Endodermal cell (in vitro differentiated cells): ENCODE measurements around the gene METRNL. TPM values are rescaled to one million over a fixed set of nuclear protein-coding genes. Genes with fewer than 3 reads are reported as not detected.

Experiments
- DNase-seq: peaks from one replicate; pipeline ENCODE4 v3.0.0-alpha.2; 2017
- H3K27ac ChIP-seq: 2 replicates; pipeline ENCODE4 v1.5.1; 2013; ENCODE audit warnings: mild to moderate bottlenecking, low read depth, low read length, moderate library complexity
- H3K27me3 ChIP-seq: 2 replicates; pipeline ENCODE4 v1.6.1; 2013; ENCODE audit warnings: mild to moderate bottlenecking, low read length, moderate library complexity; ENCODE audit not compliant: insufficient read depth, control insufficient read depth, poor library complexity, severe bottlenecking
- H3K36me3 ChIP-seq: 2 replicates; pipeline ENCODE4 v1.7.0; 2013; ENCODE audit warnings: mild to moderate bottlenecking, low read length, moderate library complexity; ENCODE audit not compliant: control insufficient read depth, insufficient read depth
- H3K4me1 ChIP-seq: one replicate; pipeline ENCODE4 v1.7.0; 2013; ENCODE audit warnings: low read length; ENCODE audit not compliant: control insufficient read depth, insufficient read depth
- H3K4me3 ChIP-seq: 2 replicates; pipeline ENCODE4 v1.5.1; 2013; ENCODE audit warnings: mild to moderate bottlenecking, low read length, moderate library complexity
- H3K9ac ChIP-seq: 2 replicates; pipeline ENCODE4 v1.6.1; 2013; ENCODE audit warnings: mild to moderate bottlenecking, low read length, moderate library complexity; ENCODE audit not compliant: poor library complexity, severe bottlenecking; ENCODE audit errors: extremely low read depth
- H3K9me3 ChIP-seq: 2 replicates; pipeline ENCODE4 v1.6.1; 2013; ENCODE audit warnings: mild to moderate bottlenecking, low read length, moderate library complexity; ENCODE audit not compliant: control insufficient read depth
- H3K27ac Mint-ChIP-seq: 2 replicates; pipeline ENCODE4 v1.8.0; 2020; ENCODE audit warnings: mixed read lengths
- H3K27me3 Mint-ChIP-seq: 2 replicates; pipeline ENCODE4 v1.8.0; 2021; ENCODE audit warnings: mild to moderate bottlenecking, mixed read lengths; ENCODE audit not compliant: insufficient read depth
- H3K36me3 Mint-ChIP-seq: 2 replicates; pipeline ENCODE4 v1.8.0; 2020; ENCODE audit warnings: low read depth, mixed read lengths
- H3K4me1 Mint-ChIP-seq: 2 replicates; pipeline ENCODE4 v1.8.0; 2020; ENCODE audit warnings: mixed read lengths
- H3K4me3 Mint-ChIP-seq: 2 replicates; pipeline ENCODE4 v1.8.0; 2020; ENCODE audit warnings: mild to moderate bottlenecking, moderate library complexity, mixed read lengths
- H3K9me3 Mint-ChIP-seq: 2 replicates; pipeline ENCODE4 v1.8.0; 2020; ENCODE audit warnings: mild to moderate bottlenecking, mixed read lengths
- CTCF ChIP-seq: fragments of 200-600 bp; sonication (generic); conservative IDR thresholded peaks from 2 replicates; pipeline ENCODE4 v1.5.0; 2021; ENCODE audit warnings: antibody characterized with exemption, mild to moderate bottlenecking
- WGBS, 2 experiments: methylation state at CpG; one replicate each; pipeline versions ENCODE4 v1.1.5 to v1.1.7; 2013; ENCODE audit warnings: missing lambda C conversion rate in 2 of 2, mixed read lengths in 1 of 2; ENCODE audit not compliant: insufficient coverage in 1 of 2, insufficient read length in 1 of 2; 5-methylcytosine and 5-hydroxymethylcytosine counted together
- total RNA-seq, 2 donors: library from RNA; stranded (reverse); fragmentation: NEBNext Ultra II Directional in 1 of 2; extraction: Animal tissue kit (Norgen Biotek cat#: 25700) in 1 of 2; gene quantifications; 2 replicates in 1 of 2; 3 replicates in 1 of 2; pipeline ENCODE4 v1.2.1, GENCODE V29; 2021

The METRNL gene
- total RNA-seq, 2 donors from 2014 or later, result 7.3 to 10.3 TPM

- 98 to 100% methylated on average over 3 to 7 of the region's 7 CpGs for WGBS, 2 experiments
- no peak overlapping the region for H3K4me3 ChIP-seq
- peaks cover 6% of the 10 kb centered on the region for H3K36me3 ChIP-seq
These were observed 43.2 kb upstream of the METRNL start for GRCh38 chr17:83036193-83036592.

GRCh38 chr17:83036666-83037065 is 42.7 kb upstream of the METRNL start:
- Histone ChIP-seq H3K9me3 (peaks cover 23% of the 10 kb centered on the region), H3K27me3 (no peaks in the 10 kb centered on the region), H3K4me1 (no peaks in the 10 kb centered on the region), H3K27ac (peak overlapping the region; percentile 96), H3K36me3 (peaks cover 6% of the 10 kb centered on the region), H3K4me3 (no peak overlapping the region), H3K9ac (no peak overlapping the region)
- peak; percentile 30 for DNase-seq
- Mint-ChIP-seq H3K4me1 (no peaks in the 10 kb centered on the region), H3K27me3 (no peaks in the 10 kb centered on the region), H3K4me3 (no peak overlapping the region), H3K9me3 (peaks cover 24% of the 10 kb centered on the region), H3K36me3 (peaks cover 50% of the 10 kb centered on the region), H3K27ac (no peak overlapping the region)
- no peak for TF ChIP-seq CTCF
- WGBS, 2 experiments, result 94 to 95% methylated on average over 4 to 7 of the region's 7 CpGs

More at GRCh38 chr17:83036193-83036592, 43.2 kb upstream of the METRNL start:
- Mint-ChIP-seq H3K27ac (no peak overlapping the region), H3K27me3 (no peaks in the 10 kb centered on the region), H3K4me3 (no peak overlapping the region), H3K36me3 (peaks cover 45% of the 10 kb centered on the region), H3K4me1 (no peaks in the 10 kb centered on the region), H3K9me3 (peaks cover 19% of the 10 kb centered on the region)
- Histone ChIP-seq H3K4me1 (no peaks in the 10 kb centered on the region), H3K27me3 (no peaks in the 10 kb centered on the region), H3K9me3 (peaks cover 19% of the 10 kb centered on the region), H3K9ac (no peak overlapping the region), H3K27ac (no peak overlapping the region)
- no peak for TF ChIP-seq CTCF
- peak; percentile 27 for DNase-seq

GRCh38 chr17:83037084-83037873 is 42.1 kb upstream of the METRNL start:
- H3K9me3 Mint-ChIP-seq, result peaks cover 30% of the 10 kb centered on the region
- no peak overlapping the region for H3K9ac ChIP-seq
- H3K4me3 Mint-ChIP-seq, result no peak overlapping the region
- H3K27ac ChIP-seq, result peak overlapping the region; percentile 96
- H3K9me3 ChIP-seq, result peaks cover 29% of the 10 kb centered on the region
- H3K27me3 ChIP-seq, result no peaks in the 10 kb centered on the region
- H3K4me1 ChIP-seq, result no peaks in the 10 kb centered on the region
- peaks cover 6% of the 10 kb centered on the region for H3K36me3 ChIP-seq
- WGBS, 2 experiments, result 89 to 91% methylated on average over 25 to 30 of the region's 30 CpGs
- H3K4me3 ChIP-seq, result no peak overlapping the region
- peak; percentile 34 for DNase-seq
- no peaks in the 10 kb centered on the region for H3K27me3 Mint-ChIP-seq
- H3K36me3 Mint-ChIP-seq, result peaks cover 56% of the 10 kb centered on the region
- no peak for TF ChIP-seq CTCF
- H3K4me1 Mint-ChIP-seq, result no peaks in the 10 kb centered on the region
- no peak overlapping the region for H3K27ac Mint-ChIP-seq
